IPS-15b (cell line): ENCODE measurements around the gene PDE7B.

Experiments
- H3K27me3 ChIP-seq: one replicate; pipeline ENCODE4 v1.6.1; 2013; ENCODE audit warnings: low read length; ENCODE audit not compliant: control insufficient read depth, insufficient read depth
- H3K36me3 ChIP-seq: one replicate; pipeline ENCODE4 v1.6.1; 2013; ENCODE audit warnings: low read length; ENCODE audit not compliant: control insufficient read depth, insufficient read depth
- H3K4me1 ChIP-seq: one replicate; pipeline ENCODE4 v1.6.1; 2013; ENCODE audit warnings: mild to moderate bottlenecking, low read length; ENCODE audit not compliant: control insufficient read depth, insufficient read depth
- H3K4me3 ChIP-seq: one replicate; pipeline ENCODE4 v1.5.1; 2013; ENCODE audit warnings: low read depth, low read length
- H3K9ac ChIP-seq: one replicate; pipeline ENCODE4 v1.6.1; 2013; ENCODE audit warnings: low read depth, mild to moderate bottlenecking, low read length
- H3K9me3 ChIP-seq: one replicate; pipeline ENCODE4 v1.6.1; 2013; ENCODE audit warnings: mild to moderate bottlenecking, low read length; ENCODE audit not compliant: control insufficient read depth, insufficient read depth

The PDE7B gene

DNA sequence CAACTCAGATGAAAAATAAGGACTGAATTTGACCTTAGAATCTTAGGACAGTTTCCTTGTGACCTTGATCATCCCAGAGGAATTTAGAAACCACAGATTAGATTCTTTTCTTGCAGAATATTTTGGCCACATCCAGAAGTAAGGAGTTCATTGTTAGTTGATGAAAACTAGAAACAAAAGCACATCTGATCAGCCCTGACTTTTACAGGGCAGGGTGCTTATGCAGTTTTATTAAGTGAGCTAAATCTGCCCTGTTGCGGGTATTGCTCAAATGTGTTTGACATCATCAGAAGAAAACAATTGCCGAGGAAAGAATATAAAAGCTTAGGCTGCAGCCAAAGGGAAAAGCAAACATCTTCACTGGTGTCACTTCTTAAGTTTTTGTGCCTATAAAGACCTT lies 297.8 kb downstream of the PDE7B start:
- Histone ChIP-seq H3K27me3 (no peaks in the 10 kb centered on the region), H3K4me3 (no peak overlapping the region), H3K9me3 (no peaks in the 10 kb centered on the region), H3K4me1 (no peaks in the 10 kb centered on the region), H3K36me3 (no peaks in the 10 kb centered on the region), H3K9ac (no peak overlapping the region)

DNA sequence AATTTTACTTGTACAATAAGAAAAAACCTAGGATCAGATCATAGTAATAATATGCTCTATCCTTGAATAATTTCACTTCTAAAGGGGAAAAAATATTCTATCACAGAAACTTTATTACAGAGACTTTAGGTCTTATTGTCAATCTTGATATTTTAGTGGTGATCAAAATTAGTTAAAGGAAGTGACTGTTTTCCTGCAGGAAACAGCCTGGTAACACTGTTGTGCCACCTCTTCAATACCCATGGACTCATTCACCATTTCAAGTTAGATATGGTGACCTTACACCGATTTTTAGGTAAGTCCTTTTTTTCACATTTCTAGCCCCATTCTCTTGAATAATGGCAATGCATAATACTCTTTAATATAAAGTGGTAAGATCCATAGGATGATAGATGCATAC lies 299.5 kb downstream of the PDE7B start:
- Histone ChIP-seq H3K4me1 (no peaks in the 10 kb centered on the region), H3K9ac (no peak overlapping the region), H3K4me3 (no peak overlapping the region), H3K27me3 (no peaks in the 10 kb centered on the region), H3K9me3 (no peaks in the 10 kb centered on the region), H3K36me3 (no peaks in the 10 kb centered on the region)

DNA sequence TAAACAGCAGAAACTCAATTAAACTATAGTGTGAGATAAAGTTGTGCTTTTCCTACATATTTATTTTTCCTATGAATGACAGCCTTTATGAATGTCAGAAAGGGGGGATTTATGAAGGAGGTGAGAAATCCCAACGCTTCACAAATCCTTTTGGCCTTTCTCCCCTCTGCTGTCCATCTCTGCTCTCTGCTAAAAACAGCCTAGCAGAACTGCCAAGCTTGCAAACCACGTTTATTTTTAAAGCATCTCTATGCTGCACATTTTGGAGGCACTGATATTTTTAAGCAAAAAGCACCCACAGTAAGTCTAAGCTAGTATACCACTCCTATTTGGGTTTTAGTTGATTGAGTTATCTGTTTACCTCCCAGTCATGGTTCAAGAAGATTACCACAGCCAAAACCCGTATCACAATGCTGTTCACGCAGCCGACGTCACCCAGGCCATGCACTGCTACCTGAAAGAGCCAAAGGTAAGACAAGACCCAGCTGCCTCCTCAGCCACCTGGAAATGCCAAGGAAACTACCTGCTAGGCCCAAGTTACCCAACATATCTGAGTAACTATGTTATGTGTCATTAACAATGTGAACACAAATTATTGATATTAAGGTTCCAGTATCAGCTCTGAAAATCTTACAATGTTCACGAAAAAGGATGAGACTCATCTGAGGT lies 302.3 kb downstream of the PDE7B start:
- H3K9me3 ChIP-seq: no peaks in the 10 kb centered on the region
- H3K27me3 ChIP-seq: no peaks in the 10 kb centered on the region
- no peak overlapping the region for H3K4me3 ChIP-seq
- H3K4me1 ChIP-seq: no peaks in the 10 kb centered on the region
- H3K36me3 ChIP-seq: no peaks in the 10 kb centered on the region
- H3K9ac ChIP-seq: no peak overlapping the region

DNA sequence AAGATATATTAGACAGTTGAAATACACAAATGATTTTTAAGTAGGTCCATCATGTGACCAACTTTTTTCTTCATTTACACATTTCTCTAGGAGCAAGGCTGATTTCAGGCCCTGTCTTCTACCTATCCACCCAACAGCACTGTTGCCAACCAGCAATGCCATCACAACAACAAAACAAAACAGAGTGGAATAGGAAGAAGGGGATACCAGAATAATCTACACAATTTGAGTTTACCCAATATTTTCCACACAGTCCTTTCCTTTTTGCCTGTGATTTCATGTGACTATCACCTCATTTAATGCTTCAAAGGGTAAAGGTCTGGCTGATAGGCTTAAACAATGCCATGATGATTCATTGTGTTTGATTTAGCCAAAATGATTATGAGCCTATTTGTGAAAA lies 303.7 kb downstream of the PDE7B start:
- H3K27me3 ChIP-seq: no peaks in the 10 kb centered on the region
- no peaks in the 10 kb centered on the region for H3K9me3 ChIP-seq
- no peaks in the 10 kb centered on the region for H3K4me1 ChIP-seq
- no peak overlapping the region for H3K9ac ChIP-seq
- no peaks in the 10 kb centered on the region for H3K36me3 ChIP-seq
- H3K4me3 ChIP-seq: no peak overlapping the region

DNA sequence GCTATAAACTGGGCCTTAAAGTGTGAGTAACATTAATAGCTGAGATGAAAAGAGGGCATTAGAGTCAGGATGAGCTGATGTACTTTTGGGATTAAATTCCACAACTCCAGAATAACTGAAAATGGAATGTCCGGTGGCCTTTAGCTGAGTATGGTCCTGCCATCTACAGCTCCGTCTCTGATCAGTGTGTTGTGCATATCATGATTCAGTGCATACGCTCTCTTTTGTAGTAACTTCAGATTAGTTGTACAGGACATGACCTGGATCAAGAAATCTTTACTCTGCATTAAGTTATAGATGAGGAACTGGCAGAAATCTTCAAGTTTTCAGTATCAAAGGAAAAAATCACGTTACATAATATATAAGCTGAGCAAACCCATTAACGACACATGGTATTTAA lies 306.2 kb downstream of the PDE7B start:
- Histone ChIP-seq H3K4me1 (no peaks in the 10 kb centered on the region), H3K36me3 (no peaks in the 10 kb centered on the region), H3K9ac (no peak overlapping the region), H3K27me3 (no peaks in the 10 kb centered on the region), H3K9me3 (no peaks in the 10 kb centered on the region), H3K4me3 (no peak overlapping the region)

DNA sequence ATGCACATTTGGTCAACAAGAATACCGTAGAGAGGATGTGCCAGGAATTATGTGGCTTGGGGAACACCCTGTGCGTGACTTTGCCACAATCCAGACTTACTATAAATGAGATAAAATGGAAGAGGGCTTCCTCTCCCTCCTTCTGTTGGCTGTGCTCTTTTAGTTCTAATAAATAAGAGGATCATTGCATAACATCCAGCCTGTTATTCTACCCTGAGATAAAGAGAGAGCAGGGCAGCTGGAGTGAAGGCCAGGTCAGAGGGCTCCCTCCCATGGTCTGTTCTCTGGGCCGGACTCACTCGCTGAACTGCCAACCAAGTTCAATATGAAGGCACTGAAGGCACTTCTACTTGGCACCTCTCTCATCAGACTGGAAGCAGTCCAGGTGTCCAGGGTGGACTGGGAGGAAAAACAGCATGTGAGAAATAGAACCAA lies 306.9 kb downstream of the PDE7B start:
- H3K4me1 ChIP-seq: no peaks in the 10 kb centered on the region
- no peaks in the 10 kb centered on the region for H3K27me3 ChIP-seq
- H3K4me3 ChIP-seq: no peak overlapping the region
- peaks cover 3% of the 10 kb centered on the region for H3K9me3 ChIP-seq
- no peak overlapping the region for H3K9ac ChIP-seq
- H3K36me3 ChIP-seq: no peaks in the 10 kb centered on the region

DNA sequence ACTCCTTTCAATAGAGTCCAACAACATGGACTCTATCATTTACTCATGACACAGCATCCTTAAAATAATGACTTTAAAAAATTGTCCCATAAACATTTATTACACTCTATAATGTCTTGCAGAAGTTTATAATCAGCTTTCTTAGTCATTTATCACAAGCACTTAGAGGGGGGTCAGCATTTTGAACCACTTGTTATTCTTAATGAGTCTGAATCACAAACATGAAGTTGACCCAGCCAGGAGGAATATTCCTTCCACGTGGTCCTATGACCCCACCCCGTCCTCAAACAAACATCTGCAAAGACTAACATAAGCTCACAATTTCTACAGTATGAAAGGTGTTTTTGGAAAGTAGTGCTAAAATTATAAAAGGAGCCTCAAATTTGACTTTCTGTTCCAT lies 307.5 kb downstream of the PDE7B start:
- Histone ChIP-seq H3K9me3 (peaks cover 3% of the 10 kb centered on the region), H3K4me3 (no peak overlapping the region), H3K27me3 (no peaks in the 10 kb centered on the region), H3K36me3 (no peaks in the 10 kb centered on the region), H3K4me1 (no peaks in the 10 kb centered on the region), H3K9ac (no peak overlapping the region)

DNA sequence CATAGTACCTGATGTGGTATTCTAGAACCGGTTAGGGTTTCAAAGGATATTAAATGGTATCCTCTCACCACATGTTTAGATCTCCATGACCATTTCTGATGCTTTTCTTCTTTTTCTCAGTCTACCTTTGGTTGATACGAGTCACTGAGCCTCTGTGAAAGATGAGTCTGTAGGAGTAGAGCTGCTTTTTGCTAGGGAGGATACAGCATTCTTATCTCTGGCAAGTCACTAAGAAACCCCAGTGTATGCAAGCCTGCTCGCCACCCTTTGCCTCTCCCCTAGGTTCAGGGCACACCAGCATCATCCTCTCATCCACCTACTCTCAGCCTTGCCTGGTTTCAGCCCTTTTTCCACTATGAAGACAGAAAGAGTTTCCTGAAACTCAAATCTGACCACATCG lies 308.7 kb downstream of the PDE7B start:
- Histone ChIP-seq H3K9ac (no peak overlapping the region), H3K4me1 (no peaks in the 10 kb centered on the region), H3K9me3 (peaks cover 3% of the 10 kb centered on the region), H3K27me3 (no peaks in the 10 kb centered on the region), H3K36me3 (no peaks in the 10 kb centered on the region), H3K4me3 (no peak overlapping the region)

DNA sequence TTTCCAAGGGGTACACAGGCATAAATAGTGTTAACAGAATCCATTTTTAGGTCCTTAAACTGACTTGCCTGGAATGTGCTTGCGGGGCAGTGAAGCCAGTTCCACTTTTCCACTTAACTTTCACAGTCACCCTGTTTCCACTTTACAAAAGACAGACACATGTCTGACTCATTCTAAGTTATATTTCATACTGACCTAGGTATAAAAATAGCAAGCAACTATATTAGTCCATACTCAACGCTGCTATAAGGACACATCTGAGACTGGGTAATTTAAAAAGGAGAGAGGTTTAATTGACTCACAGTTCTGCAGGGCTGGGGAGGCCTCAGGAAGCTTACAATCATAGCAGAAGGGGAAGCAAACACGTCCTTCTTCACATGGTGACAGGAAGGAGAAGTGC lies 310.4 kb downstream of the PDE7B start:
- Histone ChIP-seq H3K36me3 (no peaks in the 10 kb centered on the region), H3K4me1 (no peaks in the 10 kb centered on the region), H3K4me3 (no peak overlapping the region), H3K9ac (no peak overlapping the region), H3K27me3 (no peaks in the 10 kb centered on the region), H3K9me3 (peaks cover 3% of the 10 kb centered on the region)

DNA sequence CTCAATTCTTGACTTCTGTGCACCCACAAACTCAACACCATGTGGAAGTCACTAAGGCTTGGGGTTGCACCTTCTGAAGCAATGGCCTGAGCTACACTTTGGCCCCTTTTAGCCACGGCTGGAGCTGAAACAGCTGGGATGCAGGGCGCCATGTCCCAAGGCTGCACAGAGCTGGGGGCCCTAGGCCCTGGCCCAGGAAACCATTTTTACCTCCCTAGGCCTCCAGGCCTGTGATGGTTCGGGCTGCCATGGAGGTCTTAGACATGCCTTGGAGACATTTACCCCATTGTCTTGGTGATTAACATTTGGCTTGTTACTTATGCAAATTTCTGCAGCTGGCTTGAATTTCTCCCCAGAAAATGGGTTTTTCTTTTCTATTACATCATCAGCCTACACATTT lies 311.8 kb downstream of the PDE7B start:
- H3K9ac ChIP-seq: no peak overlapping the region
- no peaks in the 10 kb centered on the region for H3K36me3 ChIP-seq
- H3K9me3 ChIP-seq: peaks cover 3% of the 10 kb centered on the region
- H3K4me1 ChIP-seq: no peaks in the 10 kb centered on the region
- H3K27me3 ChIP-seq: no peaks in the 10 kb centered on the region
- no peak overlapping the region for H3K4me3 ChIP-seq

DNA sequence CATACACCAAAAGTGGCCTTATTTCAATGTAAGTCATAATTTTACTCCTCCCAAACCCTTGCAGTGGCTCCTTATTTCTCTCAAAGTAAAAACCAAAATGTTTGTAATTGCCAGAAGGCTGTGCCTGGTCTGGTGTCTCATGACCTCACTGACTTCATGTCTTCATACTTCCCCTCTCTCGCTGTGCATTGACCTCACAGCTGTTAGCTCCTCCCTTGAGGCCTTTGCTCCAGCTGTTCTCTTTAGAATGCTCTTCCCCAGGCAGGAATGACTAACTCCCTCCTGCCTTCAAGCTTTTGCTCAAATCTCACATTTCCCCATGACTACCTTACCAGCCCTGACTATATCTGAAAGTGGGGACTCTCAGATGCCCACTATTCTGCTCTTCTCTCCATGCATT lies 315.3 kb downstream of the PDE7B start:
- Histone ChIP-seq H3K9me3 (peaks cover 3% of the 10 kb centered on the region), H3K36me3 (no peaks in the 10 kb centered on the region), H3K9ac (no peak overlapping the region), H3K4me1 (no peaks in the 10 kb centered on the region), H3K4me3 (no peak overlapping the region), H3K27me3 (no peaks in the 10 kb centered on the region)

DNA sequence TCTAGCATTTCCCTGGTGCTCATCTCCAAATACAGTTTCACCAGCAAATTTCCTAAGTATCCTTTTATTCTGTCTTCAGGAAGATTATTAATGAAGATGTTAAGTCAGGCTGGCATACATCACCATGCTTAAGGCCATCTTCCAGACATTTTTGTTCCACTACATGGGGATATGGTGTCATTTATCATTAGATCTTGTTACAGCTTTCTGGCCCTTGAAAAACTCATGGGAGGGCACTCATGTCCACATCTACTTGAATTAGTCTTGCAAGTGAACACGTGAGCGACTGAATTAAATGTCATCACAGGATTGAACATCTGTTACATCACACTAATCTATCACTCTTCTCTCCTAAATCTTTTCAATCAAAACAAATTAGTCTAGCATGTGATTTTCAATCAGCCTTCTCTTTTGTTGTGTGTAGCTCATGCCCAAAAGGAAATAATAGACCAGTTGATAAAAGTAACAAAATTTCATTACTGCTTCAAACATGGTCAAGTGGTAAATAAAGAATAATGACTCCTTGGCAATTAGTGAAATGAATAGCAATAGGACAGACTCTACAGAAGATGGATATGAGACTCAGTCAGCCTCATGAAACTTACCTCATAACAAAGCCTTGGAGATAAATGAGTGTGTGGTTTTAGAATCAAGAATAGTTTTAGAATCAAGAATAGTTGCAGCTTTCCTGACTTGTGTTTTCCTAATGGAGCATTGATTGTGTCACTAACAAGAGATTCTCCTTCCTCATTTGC lies 318.1 kb downstream of the PDE7B start:
- H3K27me3 ChIP-seq: no peaks in the 10 kb centered on the region
- no peaks in the 10 kb centered on the region for H3K36me3 ChIP-seq
- H3K4me1 ChIP-seq: no peaks in the 10 kb centered on the region
- no peaks in the 10 kb centered on the region for H3K9me3 ChIP-seq
- no peak overlapping the region for H3K9ac ChIP-seq
- H3K4me3 ChIP-seq: no peak overlapping the region
